GM18873 (cell line): ENCODE results near the gene WDR83.
"Not testable (repeated sequence)": the region's sequence is repeated elsewhere in the genome, so short reads cannot be mapped to it uniquely, and the experiment has no call there.

Source experiments
- ATAC-seq: cut with Tn5 transposase; IDR thresholded peaks from one replicate; pipeline ENCODE4 v1.9.1; 2021; ENCODE audit warnings: mild to moderate bottlenecking, moderate library complexity, moderate number of reproducible peaks; ENCODE audit not compliant: unreplicated experiment, low FRiP score

The WDR83 gene

DNA sequence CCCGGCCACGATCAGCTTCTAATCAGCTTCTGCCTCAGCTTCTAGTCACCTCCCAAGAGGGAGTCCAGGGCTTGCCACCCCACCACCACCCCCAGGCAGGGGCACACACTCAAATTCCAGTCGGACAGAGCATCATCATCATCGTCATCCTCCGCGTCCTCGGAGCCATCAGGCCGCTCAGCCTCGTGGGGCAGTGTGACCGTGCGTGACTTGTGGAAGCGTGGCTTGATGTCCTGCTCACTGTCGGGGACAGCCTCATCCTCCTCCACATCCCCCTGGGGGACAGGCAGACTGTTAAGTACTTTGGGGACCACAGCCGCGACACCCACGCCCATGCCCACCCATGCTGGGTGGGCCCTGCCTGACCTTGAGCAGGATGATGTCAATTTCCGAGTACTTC lies 44.6 kb downstream of the WDR83 start:
- ATAC-seq = no peak

DNA sequence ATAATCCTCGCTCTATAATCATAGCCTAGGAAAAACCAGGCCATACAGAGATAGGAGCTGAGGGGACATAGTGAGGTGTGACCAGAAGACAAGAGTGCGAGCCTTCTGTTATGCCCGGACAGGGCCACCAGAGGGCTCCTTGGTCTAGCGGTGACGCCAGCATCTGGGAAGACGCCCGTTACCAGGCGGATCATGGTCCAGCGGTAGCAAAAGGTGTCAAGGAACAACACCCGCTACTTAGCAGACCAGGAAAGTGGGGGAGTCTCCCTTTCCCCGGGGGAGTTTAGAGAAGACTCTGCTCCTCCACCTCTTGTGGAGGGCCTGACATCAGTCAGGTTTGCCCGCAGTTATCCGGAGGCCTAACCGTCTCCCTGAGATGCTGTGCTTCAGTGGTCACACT lies 45.5 kb downstream of the WDR83 start:
- ATAC-seq = not testable (repeated sequence)

DNA sequence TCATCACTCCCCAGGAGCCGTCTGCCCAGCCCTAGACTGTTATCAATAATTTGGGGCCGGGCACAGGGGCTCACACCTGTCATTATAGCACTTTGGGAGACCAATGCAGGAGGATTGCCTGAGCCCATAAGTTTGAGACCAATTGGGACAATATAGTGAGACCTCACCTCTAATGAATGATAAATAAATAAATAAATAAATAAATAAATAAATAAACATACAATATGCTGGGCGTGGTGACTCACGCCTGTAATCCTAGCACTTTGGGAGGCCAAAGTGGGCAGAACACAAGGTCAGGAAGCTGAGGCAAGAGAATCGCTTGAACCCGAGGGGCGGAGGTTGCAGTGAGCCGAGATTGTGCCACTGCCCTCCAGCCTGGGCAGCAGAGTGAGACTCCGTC lies 46.7 kb downstream of the WDR83 start:
- ATAC-seq = not testable (repeated sequence)

DNA sequence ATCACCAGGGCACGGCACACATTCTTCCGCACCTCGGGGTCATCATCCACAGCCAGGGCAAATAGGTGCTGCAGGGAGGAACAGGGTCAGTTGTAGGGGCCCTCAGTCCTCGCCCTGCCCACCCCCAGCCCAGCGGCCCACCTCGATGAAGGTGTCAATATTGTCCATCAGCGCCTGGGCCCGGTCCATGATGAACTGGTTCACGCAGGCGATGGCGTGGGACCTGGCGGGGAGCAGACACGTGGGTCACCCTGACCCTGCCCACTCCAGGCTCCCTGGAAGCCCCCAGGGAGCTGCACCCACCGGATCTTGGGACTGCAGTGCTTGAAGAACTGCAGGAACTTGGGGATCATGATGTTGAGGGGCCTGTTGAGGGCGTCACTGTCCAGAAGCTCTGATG lies 48.5 kb downstream of the WDR83 start:
- no peak for ATAC-seq

DNA sequence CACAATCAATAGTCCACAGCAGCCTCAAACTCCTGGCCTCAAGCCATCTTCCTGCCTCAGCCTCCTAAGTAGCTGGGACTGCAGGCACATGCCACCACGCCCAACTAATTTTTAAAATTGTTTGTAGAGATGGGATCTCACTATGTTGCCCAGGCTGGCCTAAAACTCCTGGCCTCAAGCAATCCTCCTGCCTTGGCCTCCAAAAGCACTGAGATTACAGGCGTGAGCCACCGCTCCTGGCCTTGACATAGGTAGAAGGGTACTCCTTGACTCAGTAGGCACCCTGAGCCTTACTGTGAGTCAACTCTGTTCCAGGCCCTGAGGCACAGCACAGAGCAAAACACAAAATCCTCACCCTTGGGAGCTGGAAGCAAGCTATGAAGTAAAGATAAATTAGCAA lies 49.3 kb downstream of the WDR83 start:
- no peak for ATAC-seq

DNA sequence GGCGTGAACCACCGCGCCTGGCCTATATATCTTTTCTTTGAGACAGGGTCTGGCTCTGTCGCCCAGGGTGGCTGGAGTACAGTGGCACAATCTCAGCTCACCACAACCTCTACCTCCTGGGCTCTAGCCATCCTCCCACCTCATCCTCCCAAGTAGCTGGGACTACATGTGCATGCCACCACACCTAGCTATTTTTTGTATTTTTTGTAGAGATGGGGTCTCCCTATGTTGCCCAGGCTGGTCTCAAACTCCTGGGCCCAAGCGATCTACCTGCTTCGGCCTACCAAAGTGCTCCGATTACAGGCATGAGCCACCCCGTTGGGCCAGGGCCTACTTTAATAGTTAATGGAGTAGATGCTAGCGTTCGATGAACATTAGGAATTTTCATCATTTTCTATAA lies 53.7 kb downstream of the WDR83 start:
- no peak for ATAC-seq

DNA sequence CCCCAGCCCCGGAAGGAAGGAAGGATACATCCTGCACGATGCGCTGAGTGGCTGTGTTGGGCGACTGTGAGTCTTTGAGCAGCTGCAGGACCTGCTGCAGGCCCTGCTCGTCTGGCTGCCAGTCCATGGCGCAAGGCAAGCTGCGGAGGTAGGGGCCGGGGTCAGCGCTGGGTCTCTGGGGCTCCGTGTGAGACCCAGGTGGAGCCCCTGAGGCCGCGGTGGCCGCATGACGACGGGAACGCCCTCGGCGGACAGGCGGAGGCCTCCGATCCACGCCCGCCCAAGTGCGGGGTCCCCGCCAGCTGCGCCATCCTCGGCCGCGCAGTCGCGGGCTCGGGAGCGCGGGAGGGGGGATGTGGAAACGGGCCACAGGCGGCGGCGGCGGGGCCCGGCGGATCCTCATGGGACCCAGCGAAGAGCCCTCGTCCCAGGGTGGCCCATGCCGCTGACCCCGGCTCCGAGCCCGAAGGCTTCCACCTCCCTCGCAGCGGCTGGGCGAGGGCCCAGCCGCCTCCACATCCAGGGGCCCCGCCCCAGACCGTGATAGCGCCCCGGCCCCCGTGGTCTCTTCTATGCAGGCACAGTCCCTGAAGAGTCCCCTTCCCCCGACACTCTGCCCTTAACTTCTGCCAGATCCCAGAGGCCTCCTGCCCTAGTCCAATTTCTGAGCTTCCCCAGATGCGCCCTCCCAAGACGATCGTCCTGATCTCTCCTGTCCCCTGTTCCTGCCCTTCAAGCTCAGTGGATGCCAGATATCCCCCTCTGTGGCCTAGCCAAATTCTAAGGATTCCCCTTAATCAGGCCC lies 54.4 kb downstream of the WDR83 start:
- ATAC-seq = no peak

DNA sequence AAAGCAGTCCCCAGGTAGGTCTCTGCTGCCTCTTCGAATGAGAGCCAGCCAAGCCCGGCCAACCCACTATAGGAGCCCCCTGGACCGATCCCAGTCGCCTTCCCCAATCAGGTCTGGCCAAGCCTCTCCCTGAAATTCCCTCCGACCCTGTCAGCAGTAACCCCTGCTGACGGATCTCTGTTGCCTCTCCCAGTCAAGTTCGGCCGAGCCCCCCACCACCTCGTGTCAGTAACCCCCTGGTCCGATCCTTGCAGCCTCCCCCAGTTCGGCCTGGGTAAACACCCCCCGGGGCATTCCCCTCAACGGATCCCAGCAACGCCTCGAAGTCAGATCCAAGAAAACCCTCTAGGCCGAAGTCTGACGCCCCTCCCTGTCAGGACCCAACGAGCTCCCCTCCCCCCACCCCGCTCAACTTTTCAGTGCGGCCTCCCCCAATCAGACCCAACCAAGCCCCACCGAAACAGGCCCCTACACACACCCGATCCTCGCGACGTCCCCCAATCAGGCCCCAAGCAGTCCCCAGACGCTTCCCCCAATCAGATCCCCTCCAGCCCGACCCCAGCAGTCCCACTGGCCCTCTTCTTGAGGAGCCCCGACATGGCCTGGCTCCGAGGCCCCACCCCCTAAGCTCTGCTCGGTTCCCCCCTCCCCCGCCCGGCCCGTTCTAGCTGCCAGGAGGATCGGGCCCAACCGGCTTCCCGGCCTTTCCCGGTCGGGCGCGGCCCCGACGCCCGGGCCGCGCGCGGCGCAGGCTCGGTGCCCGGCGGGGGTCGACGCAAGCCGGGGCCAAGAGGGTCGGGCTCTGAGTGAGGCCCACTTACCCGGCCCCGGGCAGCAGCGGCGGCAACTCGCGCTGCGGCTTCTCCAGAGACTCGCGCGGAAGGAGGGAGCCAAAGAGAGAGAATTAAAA lies 55.3 kb downstream of the WDR83 start:
- ATAC-seq = peak; percentile 6

DNA sequence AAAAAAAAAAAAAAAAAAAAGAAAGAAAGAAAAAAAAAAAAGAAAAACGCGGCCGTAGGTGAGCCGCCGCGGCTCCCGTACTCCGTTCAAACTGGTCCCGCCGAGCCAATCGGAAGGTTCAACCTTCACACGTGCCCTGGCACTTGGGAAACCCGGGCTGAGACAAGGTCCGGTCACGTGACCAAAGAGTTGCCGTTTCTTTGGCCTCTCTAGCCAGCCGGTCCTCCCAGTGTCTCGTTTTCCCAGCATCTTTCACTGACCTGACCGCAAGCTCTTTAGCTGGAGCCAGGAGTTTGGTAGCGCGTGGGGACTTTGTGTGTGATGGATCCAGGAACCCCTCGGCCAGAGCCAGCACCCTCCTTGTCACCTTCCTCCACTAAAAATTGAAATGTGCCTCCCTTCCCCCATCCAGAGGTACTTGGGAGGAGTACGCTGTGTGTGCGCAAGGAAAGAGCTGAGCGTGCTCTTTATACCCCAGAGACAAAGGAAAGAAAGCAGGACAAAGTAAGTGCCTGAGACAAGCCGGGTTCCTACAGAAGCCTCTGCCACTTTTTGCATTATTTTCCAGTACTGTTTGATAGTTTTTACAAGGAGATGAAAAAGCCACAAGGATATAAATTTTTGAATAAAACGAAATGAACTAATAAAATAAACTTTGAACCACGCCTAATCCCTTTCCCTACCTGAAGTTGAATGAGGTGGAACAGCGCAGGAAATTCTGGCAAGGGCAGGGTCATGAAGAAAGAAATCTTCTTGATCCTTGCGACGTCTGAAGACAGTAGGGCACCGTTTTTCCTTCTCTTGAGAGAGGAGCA lies 56.2 kb downstream of the WDR83 start:
- ATAC-seq = peak; percentile 68

DNA sequence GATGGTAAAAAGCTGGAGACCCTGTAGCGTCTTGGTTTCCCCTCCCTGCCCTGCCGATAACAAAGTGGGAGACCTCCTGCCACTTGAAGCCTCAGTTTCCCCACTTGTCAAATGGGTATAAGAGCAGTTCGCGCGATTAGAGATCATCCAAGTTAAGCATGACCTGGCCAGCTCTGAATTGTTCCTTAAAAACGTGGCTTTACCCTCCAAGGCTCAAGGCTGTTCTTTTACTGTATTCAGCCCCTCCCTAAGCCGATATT lies 56.7 kb downstream of the WDR83 start:
- ATAC-seq = no peak

DNA sequence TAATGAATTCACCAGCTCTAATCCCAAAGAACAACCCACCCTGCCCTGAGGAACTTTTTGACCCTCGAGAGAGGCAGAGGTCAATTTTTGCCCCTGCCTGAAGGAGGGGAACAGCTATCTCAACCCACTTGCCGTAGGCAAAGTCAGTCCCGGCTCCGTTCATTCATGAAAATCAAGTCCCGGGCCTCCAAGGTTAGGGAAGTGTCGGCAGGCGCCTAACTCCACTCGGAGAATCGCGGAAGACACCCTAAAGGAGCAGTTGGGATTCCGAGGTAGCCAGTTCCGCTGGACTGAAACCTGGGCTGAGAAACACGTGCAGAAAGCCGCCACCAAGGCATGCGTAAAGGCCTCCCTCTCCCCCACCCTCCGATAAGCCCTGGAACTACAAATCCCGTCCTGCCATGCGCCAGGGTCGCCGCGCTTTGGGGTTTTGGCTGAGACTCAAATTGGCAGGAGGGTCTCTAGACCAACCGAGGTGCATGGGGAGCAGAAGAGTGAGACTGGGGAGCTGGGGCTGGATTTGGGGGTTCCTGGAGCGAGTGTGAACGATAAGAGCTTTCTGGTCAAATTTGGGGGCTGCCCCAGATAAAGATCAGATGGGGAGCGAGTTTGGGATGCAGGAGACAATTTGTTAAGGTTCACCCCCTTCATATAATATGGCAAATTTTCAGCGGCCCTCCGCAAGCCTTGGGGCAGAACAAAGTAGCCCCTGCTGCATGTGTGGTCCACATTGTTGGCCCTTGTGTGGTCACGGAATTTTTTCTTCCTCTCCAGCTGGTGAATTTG lies 57.2 kb downstream of the WDR83 start, which contains the start of gene TNPO2:
Gene TNPO2 (minus strand): TSS at position 292 of the 786 bp plus-strand sequence. CDS start 2,955 bp downstream, outside the sequence.
- no peak for ATAC-seq
